ENCODE results near the gene FANCC. TPM values are rescaled to one million over a fixed set of nuclear protein-coding genes. Genes with fewer than 3 reads are reported as not detected.
A peak's percentile ranks its signal among the peaks of the same experiment; 100 is the strongest.

The FANCC gene
- total RNA-seq, 4 donors from 2014 or later, result 13.8 to 32.2 (median 21.4) TPM

DNA sequence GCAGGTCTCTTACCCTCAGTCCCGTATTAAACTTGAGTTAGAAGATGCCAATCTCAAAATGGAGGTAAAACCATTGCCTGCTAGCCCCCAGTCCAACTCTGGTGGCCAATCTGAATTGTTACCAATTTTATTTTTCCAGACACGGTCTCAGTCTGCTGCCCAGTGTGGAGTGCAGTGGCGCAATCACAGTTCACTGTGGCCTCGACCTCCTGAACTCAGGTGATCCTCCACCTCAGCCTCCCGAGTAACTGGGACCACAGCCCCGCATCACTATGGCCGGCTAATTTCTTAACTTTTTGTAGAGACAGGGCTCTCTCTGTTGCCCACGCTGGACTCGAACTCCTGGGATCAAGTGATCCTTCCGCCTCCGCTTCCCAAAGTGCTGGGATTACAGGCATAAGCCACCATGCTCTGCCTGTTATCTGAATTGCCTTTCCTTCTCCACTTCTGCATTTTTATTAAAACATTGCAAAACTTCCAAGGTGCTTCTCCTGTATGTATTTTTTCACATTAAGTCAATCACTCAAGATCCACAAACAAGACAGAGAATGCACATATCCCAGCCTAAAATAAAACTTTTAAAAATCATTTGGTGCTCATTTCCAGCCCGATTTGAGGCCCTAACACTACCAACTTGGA, 2.3 kb downstream of the FANCC start:
- Histone ChIP-seq H3K27me3 (no peaks in the 10 kb centered on the region), H3K27ac (no peak overlapping the region), H3K36me3 (no peaks in the 10 kb centered on the region), H3K4me3 (no peak overlapping the region), H3K9me3 (no peaks in the 10 kb centered on the region), H3K4me1 (peaks cover 0 to 13% (median 0%) of the 10 kb centered on the region in 4 donors)
- TF ChIP-seq, protein P1, sequence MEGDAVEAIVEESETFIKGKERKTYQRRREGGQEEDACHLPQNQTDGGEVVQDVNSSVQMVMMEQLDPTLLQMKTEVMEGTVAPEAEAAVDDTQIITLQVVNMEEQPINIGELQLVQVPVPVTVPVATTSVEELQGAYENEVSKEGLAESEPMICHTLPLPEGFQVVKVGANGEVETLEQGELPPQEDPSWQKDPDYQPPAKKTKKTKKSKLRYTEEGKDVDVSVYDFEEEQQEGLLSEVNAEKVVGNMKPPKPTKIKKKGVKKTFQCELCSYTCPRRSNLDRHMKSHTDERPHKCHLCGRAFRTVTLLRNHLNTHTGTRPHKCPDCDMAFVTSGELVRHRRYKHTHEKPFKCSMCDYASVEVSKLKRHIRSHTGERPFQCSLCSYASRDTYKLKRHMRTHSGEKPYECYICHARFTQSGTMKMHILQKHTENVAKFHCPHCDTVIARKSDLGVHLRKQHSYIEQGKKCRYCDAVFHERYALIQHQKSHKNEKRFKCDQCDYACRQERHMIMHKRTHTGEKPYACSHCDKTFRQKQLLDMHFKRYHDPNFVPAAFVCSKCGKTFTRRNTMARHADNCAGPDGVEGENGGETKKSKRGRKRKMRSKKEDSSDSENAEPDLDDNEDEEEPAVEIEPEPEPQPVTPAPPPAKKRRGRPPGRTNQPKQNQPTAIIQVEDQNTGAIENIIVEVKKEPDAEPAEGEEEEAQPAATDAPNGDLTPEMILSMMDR (IDR thresholded peaks at IDR 0.05), result no peak
- TF ChIP-seq POLR2A (IDR thresholded peaks at IDR 0.05), result no peak
- no peak for DNase-seq

DNA sequence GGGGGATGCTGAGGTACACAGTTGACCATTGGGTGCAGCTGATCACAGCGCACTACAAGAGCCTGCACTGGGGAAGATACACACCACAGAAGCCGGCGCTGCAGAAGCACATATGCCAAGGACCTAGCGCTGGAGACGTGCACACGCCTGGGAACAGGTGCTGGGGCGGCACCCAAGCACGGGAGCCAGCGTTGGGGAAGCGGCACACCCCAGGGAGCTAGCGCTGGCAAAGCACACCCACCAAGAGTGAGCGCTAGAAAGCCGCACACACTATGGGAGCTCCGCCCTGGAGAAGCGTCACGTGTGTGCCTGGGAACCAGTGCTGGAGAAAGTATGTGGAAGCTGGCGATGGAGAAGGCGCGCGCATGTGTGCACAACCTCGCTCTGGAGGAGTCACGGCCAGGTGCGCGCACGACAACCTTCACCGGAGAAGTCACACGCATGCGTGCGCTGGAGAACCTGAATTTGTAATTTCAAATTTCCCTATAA, 4.5 kb downstream of the FANCC start:
- Histone ChIP-seq H3K36me3 (no peaks in the 10 kb centered on the region), H3K27ac (peak overlapping the region in 2 of 4 donors; percentile 13 to 50), H3K4me3 (peak overlapping the region; percentile 1 to 45 (median 30)), H3K27me3 (no peaks in the 10 kb centered on the region), H3K4me1 (peaks cover 0 to 17% (median 0%) of the 10 kb centered on the region in 4 donors), H3K9me3 (no peaks in the 10 kb centered on the region)
- DNase-seq, result peak; percentile 20 to 87 (median 87)
- peak in 1 of 2 donors; percentile 38 for TF ChIP-seq POLR2A (IDR thresholded peaks at IDR 0.05)
- TF ChIP-seq, protein P1 (IDR thresholded peaks at IDR 0.05), result no peak

DNA sequence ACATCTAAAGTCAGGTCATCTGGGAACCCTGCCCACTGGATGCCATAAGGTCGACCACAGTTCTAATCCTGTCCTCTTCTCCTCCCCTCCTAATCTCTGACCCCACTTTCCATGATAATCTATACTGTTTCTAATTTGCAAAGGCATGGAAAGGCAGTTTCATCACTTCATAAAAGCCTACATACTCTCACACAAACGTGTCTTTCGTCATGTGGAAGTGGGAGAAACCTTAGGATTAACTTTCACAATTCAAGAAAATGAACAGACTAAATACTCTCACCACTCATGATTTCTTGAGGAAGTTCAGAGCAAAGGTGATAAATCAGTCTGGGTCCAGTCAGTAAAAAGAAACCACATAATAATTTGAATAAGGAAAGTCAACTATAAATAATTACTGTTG, 5.5 kb downstream of the FANCC start:
- Histone ChIP-seq H3K4me1 (peaks cover 0 to 23% (median 0%) of the 10 kb centered on the region in 4 donors), H3K9me3 (no peaks in the 10 kb centered on the region), H3K4me3 (no peak overlapping the region), H3K36me3 (no peaks in the 10 kb centered on the region), H3K27ac (no peak overlapping the region), H3K27me3 (no peaks in the 10 kb centered on the region)
- DNase-seq, result no peak
- TF ChIP-seq, protein P1 (IDR thresholded peaks at IDR 0.05), result no peak
- no peak for TF ChIP-seq POLR2A (IDR thresholded peaks at IDR 0.05)

DNA sequence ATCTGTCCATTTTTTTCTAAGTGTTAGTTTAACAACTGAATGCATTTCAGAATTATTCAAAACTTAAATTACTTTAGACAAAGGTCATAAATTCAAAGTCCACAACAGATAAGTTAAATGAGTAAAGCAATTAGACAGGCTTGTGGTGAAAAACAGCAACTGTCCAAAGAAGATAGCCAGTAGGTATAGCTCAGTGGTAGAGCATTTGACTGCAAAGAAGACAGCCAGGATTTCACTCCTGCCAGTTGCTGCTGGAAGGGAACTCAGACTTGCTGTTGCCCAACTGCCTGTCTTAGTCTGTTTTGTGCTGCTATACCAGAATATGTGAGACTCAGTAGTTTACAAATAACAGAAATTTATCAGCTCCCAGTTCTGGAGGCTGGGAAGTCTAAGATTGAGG, 10.0 kb downstream of the FANCC start:
- H3K4me1 ChIP-seq, result peaks cover 0 to 9% (median 0%) of the 10 kb centered on the region in 4 donors
- TF ChIP-seq, protein P1 (IDR thresholded peaks at IDR 0.05), result peak in 3 of 6 experiments; percentile 30 to 39 (median 32)
- TF ChIP-seq POLR2A (IDR thresholded peaks at IDR 0.05), result no peak
- no peaks in the 10 kb centered on the region for H3K36me3 ChIP-seq
- DNase-seq, result no peak
- H3K27ac ChIP-seq, result peak overlapping the region in 1 of 4 donors; percentile 40
- no peaks in the 10 kb centered on the region for H3K9me3 ChIP-seq
- H3K27me3 ChIP-seq, result no peaks in the 10 kb centered on the region
- no peak overlapping the region for H3K4me3 ChIP-seq

DNA sequence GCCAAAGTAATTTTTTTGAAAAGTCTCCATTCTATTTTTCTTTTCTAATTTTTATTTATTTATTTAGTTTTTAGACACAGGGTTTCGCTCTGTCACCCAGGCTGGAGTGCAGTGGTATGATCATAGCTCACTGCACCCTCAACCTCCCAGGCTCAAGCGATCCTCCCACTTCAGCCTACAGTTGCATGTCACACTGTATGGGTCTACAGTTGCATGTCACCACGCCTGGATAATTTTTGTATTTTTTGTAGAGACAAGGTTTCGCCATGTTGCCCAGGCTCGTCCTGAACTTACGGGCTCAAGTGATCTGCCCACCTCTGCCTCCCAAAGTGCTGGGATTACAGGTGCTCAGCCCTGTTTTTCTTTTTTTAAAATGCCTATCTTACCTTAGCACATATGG, 10.7 kb downstream of the FANCC start:
- Histone ChIP-seq H3K4me1 (peaks cover 0 to 9% (median 0%) of the 10 kb centered on the region in 4 donors), H3K36me3 (no peaks in the 10 kb centered on the region), H3K27me3 (no peaks in the 10 kb centered on the region), H3K9me3 (no peaks in the 10 kb centered on the region), H3K4me3 (no peak overlapping the region), H3K27ac (no peak overlapping the region)
- TF ChIP-seq, protein P1 (IDR thresholded peaks at IDR 0.05), result no peak
- TF ChIP-seq POLR2A (IDR thresholded peaks at IDR 0.05), result no peak
- no peak for DNase-seq
